ENCODE measurements around the gene FGF5.

Gene FGF5

DNA sequence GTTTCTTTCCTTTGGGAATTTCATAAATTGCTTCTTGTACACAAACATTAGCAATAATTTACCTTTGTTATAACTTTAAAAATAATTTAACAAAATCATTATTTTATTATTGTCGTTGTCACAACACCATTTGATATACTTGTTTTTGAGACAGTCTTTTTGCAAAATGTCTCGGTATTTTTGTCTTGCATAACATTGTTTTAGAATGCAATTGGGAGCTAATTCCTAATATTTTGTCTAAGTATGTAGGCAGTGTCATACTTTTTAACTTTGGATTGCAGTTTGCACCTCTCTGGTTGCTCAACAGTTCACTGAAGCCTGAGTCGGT is 68.7 kb downstream of the FGF5 start:
- Histone ChIP-seq H3K27me3 (ENCODE audit: control insufficient read depth in 3 of 3, insufficient read depth in 3 of 3, low read depth in 1 of 3, low read length in 3 of 3) (peaks cover 0 to 10% (median 9%) of the 10 kb centered on the region in 3 experiments), H2BK5ac (ENCODE audit: low read length) (no peak overlapping the region)

DNA sequence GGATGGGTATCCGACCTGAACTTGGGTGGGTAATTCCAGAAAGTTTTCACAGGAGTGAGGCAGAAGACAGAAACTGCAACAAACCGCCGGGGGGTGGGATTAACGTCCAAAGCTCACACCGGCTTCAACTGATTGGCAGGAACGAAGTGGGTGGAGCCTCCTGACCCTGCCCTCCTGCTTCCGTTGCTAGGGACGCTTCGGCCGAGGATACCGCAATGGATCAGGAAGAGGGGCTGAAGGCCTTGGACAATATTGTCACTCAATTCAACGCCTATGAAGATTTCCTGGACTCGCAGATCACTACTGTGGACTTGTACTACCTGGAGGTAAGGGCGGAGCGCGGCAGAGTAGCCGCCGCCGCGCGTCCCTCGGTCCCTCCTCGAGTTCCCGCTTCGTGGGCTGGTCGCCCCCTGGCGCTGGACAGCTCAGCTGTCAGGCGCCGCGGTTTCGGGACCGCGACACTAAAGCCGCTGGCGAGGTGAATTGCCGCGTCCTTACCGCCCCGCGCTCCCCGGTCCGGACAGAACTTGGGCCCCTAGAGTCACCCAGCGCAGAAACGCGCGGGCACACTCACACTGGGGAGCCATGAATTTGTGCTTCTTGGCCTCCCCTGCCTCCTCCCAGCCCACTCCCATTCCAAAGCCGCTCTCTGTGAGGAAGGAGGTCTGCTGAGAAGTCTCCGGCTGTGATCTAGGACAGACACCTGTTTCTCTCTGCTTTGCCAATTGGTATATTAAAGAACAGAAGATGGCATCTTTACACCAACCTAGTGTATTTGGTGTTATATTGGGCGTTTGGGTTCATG is 69.3 kb downstream of the FGF5 start, which contains the start of gene CFAP299:
Gene CFAP299, plus strand, starts transcription at position 177 of the 805 bp plus-strand sequence.
- no peak within 1 kb of the TSS for H2AK5ac ChIP-seq (ENCODE audit: low read depth, low read length)
- no peak within 1 kb of the TSS for H2BK120ac ChIP-seq (ENCODE audit: low read depth, low read length)
- peak within 1 kb of the TSS; percentile 97 for H2AFZ ChIP-seq (ENCODE audit: low read length)
- no peak within 1 kb of the TSS for H3K18ac ChIP-seq (ENCODE audit: low read length)
- H3K4me1 ChIP-seq (ENCODE audit: control insufficient read depth in 2 of 2, insufficient read depth in 1 of 2, low read depth in 1 of 2, low read length in 2 of 2): no peaks in the 10 kb centered on the region
- H3K27me3 ChIP-seq (ENCODE audit: control insufficient read depth in 3 of 3, insufficient read depth in 3 of 3, low read depth in 1 of 3, low read length in 3 of 3): peaks cover 0 to 10% (median 9%) of the 10 kb centered on the region in 3 experiments
- peak; percentile 82 for DNase-seq (ENCODE audit: low spot score)
- H3K4me3 ChIP-seq (ENCODE audit: low read length in 2 of 2): peak within 1 kb of the TSS; percentile 63 to 91
- no peak within 1 kb of the TSS for H2BK15ac ChIP-seq (ENCODE audit: low read length)
- no peak within 1 kb of the TSS for H3K23ac ChIP-seq (ENCODE audit: low read depth, low read length, poor library complexity)
- no peaks in the 10 kb centered on the region for H3K79me1 ChIP-seq (ENCODE audit: low read depth, low read length)
- H3K36me3 ChIP-seq (replicated peaks in 1 of 2; ENCODE audit: control insufficient read depth in 2 of 2, insufficient read depth in 2 of 2, low read length in 2 of 2): no peaks in the 10 kb centered on the region
- no peak within 1 kb of the TSS for H3K27ac ChIP-seq (replicated peaks; ENCODE audit: low read length)
- H4K91ac ChIP-seq (ENCODE audit: low read depth, low read length, poor library complexity): no peak within 1 kb of the TSS
- H3K4ac ChIP-seq (ENCODE audit: low read length): no peak within 1 kb of the TSS
- H3K14ac ChIP-seq (ENCODE audit: low read length): no peak within 1 kb of the TSS
- no peak within 1 kb of the TSS for H2BK12ac ChIP-seq (ENCODE audit: low read length)
- H4K8ac ChIP-seq (ENCODE audit: low read depth, low read length): no peak within 1 kb of the TSS
- H2BK5ac ChIP-seq (ENCODE audit: low read length): no peak within 1 kb of the TSS
- no CpG with 5 or more reads among the region's 49 CpGs for WGBS, 2 donors (ENCODE audit: extremely low coverage in 2 of 2, insufficient read length in 2 of 2, insufficient replicate concordance in 1 of 2)
- peak within 1 kb of the TSS; percentile 61 for H3K9ac ChIP-seq (ENCODE audit: low read depth, low read length, poor library complexity)
- peak within 1 kb of the TSS; percentile 99 for H3K4me2 ChIP-seq (ENCODE audit: insufficient read depth, low read length, poor library complexity, severe bottlenecking)
- no peaks in the 10 kb centered on the region for H3K9me3 ChIP-seq (replicated peaks in 1 of 2; ENCODE audit: control insufficient read depth in 2 of 2, insufficient read depth in 1 of 2, low read depth in 1 of 2, low read length in 2 of 2)

More for the DNA sequence above, 68.7 kb downstream of the FGF5 start:
- Histone ChIP-seq H3K4me2 (ENCODE audit: insufficient read depth, low read length, poor library complexity, severe bottlenecking) (peak overlapping the region; percentile 99), H2BK120ac (ENCODE audit: low read depth, low read length) (no peak overlapping the region), H3K79me1 (ENCODE audit: low read depth, low read length) (no peaks in the 10 kb centered on the region), H3K36me3 (replicated peaks in 1 of 2; ENCODE audit: control insufficient read depth in 2 of 2, insufficient read depth in 2 of 2, low read length in 2 of 2) (no peaks in the 10 kb centered on the region), H3K18ac (ENCODE audit: low read length) (no peak overlapping the region), H2AFZ (ENCODE audit: low read length) (peak overlapping the region; percentile 97), H4K91ac (ENCODE audit: low read depth, low read length, poor library complexity) (no peak overlapping the region), H2BK12ac (ENCODE audit: low read length) (no peak overlapping the region), H3K23ac (ENCODE audit: low read depth, low read length, poor library complexity) (no peak overlapping the region), H3K4ac (ENCODE audit: low read length) (no peak overlapping the region), H3K4me1 (ENCODE audit: control insufficient read depth in 2 of 2, insufficient read depth in 1 of 2, low read depth in 1 of 2, low read length in 2 of 2) (no peaks in the 10 kb centered on the region), H3K9ac (ENCODE audit: low read depth, low read length, poor library complexity) (no peak overlapping the region), H2BK15ac (ENCODE audit: low read length) (no peak overlapping the region), H2AK5ac (ENCODE audit: low read depth, low read length) (no peak overlapping the region), H4K8ac (ENCODE audit: low read depth, low read length) (no peak overlapping the region), H3K14ac (ENCODE audit: low read length) (no peak overlapping the region), H3K9me3 (replicated peaks in 1 of 2; ENCODE audit: control insufficient read depth in 2 of 2, insufficient read depth in 1 of 2, low read depth in 1 of 2, low read length in 2 of 2) (no peaks in the 10 kb centered on the region), H3K27ac (replicated peaks; ENCODE audit: low read length) (no peak overlapping the region), H3K4me3 (ENCODE audit: low read length in 2 of 2) (peak overlapping the region in 1 of 2 donors; percentile 63)
- no peak for DNase-seq (ENCODE audit: low spot score)
- WGBS, 2 donors (ENCODE audit: extremely low coverage in 2 of 2, insufficient read length in 2 of 2, insufficient replicate concordance in 1 of 2): no CpG with 5 or more reads among the region's 3 CpGs

DNA sequence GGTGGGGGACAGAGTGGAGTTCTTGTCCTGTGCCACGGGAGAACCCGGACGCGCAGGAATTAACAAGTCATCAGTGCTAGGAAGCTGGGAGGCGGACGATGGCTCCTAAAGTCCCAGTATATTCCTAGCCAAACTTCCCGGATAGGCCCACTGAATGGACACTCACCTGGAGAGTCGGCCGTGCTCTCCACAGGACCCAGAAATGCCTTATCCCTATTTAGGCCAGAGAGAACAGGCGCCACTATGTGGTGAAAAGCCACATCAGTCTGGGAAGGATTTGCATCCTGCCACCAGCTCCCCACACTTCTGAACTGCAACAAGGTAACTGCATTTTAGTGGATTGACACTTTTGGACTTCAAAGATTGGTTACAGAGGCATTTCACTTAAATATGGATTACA is 70.1 kb downstream of the FGF5 start:
- H3K18ac ChIP-seq (ENCODE audit: low read length): no peak overlapping the region
- WGBS, 2 donors (ENCODE audit: extremely low coverage in 2 of 2, insufficient read length in 2 of 2, insufficient replicate concordance in 1 of 2): no CpG with 5 or more reads among the region's 10 CpGs
- H2AK5ac ChIP-seq (ENCODE audit: low read depth, low read length): no peak overlapping the region
- no peak overlapping the region for H2BK12ac ChIP-seq (ENCODE audit: low read length)
- H3K79me1 ChIP-seq (ENCODE audit: low read depth, low read length): no peaks in the 10 kb centered on the region
- no peak overlapping the region for H3K4me2 ChIP-seq (ENCODE audit: insufficient read depth, low read length, poor library complexity, severe bottlenecking)
- no peak overlapping the region for H3K27ac ChIP-seq (replicated peaks; ENCODE audit: low read length)
- no peak overlapping the region for H2BK5ac ChIP-seq (ENCODE audit: low read length)
- no peak overlapping the region for H2AFZ ChIP-seq (ENCODE audit: low read length)
- no peak overlapping the region for H2BK15ac ChIP-seq (ENCODE audit: low read length)
- no peak overlapping the region for H3K23ac ChIP-seq (ENCODE audit: low read depth, low read length, poor library complexity)
- peak; percentile 6 for DNase-seq (ENCODE audit: low spot score)
- H3K4me3 ChIP-seq (ENCODE audit: low read length in 2 of 2): no peak overlapping the region
- no peak overlapping the region for H3K9ac ChIP-seq (ENCODE audit: low read depth, low read length, poor library complexity)
- peaks cover 0 to 3% of the 10 kb centered on the region in 2 donors for H3K9me3 ChIP-seq (replicated peaks in 1 of 2; ENCODE audit: control insufficient read depth in 2 of 2, insufficient read depth in 1 of 2, low read depth in 1 of 2, low read length in 2 of 2)
- no peak overlapping the region for H3K14ac ChIP-seq (ENCODE audit: low read length)
- H2BK120ac ChIP-seq (ENCODE audit: low read depth, low read length): no peak overlapping the region
- H3K4me1 ChIP-seq (ENCODE audit: control insufficient read depth in 2 of 2, insufficient read depth in 1 of 2, low read depth in 1 of 2, low read length in 2 of 2): no peaks in the 10 kb centered on the region
- no peak overlapping the region for H4K8ac ChIP-seq (ENCODE audit: low read depth, low read length)
- H3K4ac ChIP-seq (ENCODE audit: low read length): no peak overlapping the region
- no peaks in the 10 kb centered on the region for H3K36me3 ChIP-seq (replicated peaks in 1 of 2; ENCODE audit: control insufficient read depth in 2 of 2, insufficient read depth in 2 of 2, low read length in 2 of 2)
- H4K91ac ChIP-seq (ENCODE audit: low read depth, low read length, poor library complexity): no peak overlapping the region
- peaks cover 0 to 10% (median 9%) of the 10 kb centered on the region in 3 experiments for H3K27me3 ChIP-seq (ENCODE audit: control insufficient read depth in 3 of 3, insufficient read depth in 3 of 3, low read depth in 1 of 3, low read length in 3 of 3)

DNA sequence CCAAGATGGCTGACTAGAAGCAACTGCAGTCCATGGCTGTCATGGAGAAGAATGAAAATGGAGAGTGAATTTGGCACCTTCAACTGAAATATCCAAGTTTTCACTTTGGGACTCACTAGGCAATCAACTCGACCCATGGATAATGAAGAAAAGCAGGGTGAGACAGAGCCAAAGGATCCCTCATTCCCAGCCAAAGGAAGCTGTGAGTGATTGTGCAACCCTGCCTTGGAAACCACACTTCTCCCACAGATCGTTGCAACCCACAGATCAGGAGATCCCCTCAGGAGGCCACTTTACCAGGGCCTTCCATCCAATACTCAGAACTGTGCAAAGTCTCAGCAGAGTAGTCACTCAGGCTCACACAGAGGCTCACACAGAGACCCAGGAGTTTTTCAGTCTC is 73.6 kb downstream of the FGF5 start:
- WGBS, 2 donors (ENCODE audit: extremely low coverage in 2 of 2, insufficient read length in 2 of 2, insufficient replicate concordance in 1 of 2): no CpG with 5 or more reads among the region's 2 CpGs
- no peak overlapping the region for H2BK120ac ChIP-seq (ENCODE audit: low read depth, low read length)
- H3K36me3 ChIP-seq (replicated peaks in 1 of 2; ENCODE audit: control insufficient read depth in 2 of 2, insufficient read depth in 2 of 2, low read length in 2 of 2): no peaks in the 10 kb centered on the region
- no peak overlapping the region for H2BK5ac ChIP-seq (ENCODE audit: low read length)
- H3K18ac ChIP-seq (ENCODE audit: low read length): no peak overlapping the region
- H3K4me3 ChIP-seq (ENCODE audit: low read length in 2 of 2): no peak overlapping the region
- no peak overlapping the region for H3K4me2 ChIP-seq (ENCODE audit: insufficient read depth, low read length, poor library complexity, severe bottlenecking)
- no peaks in the 10 kb centered on the region for H3K4me1 ChIP-seq (ENCODE audit: control insufficient read depth in 2 of 2, insufficient read depth in 1 of 2, low read depth in 1 of 2, low read length in 2 of 2)
- no peak overlapping the region for H3K9ac ChIP-seq (ENCODE audit: low read depth, low read length, poor library complexity)
- H2BK12ac ChIP-seq (ENCODE audit: low read length): no peak overlapping the region
- no peak overlapping the region for H3K14ac ChIP-seq (ENCODE audit: low read length)
- no peaks in the 10 kb centered on the region for H3K79me1 ChIP-seq (ENCODE audit: low read depth, low read length)
- H2AFZ ChIP-seq (ENCODE audit: low read length): no peak overlapping the region
- H4K91ac ChIP-seq (ENCODE audit: low read depth, low read length, poor library complexity): no peak overlapping the region
- H3K9me3 ChIP-seq (replicated peaks in 1 of 2; ENCODE audit: control insufficient read depth in 2 of 2, insufficient read depth in 1 of 2, low read depth in 1 of 2, low read length in 2 of 2): peaks cover 0 to 3% of the 10 kb centered on the region in 2 donors
- H3K27me3 ChIP-seq (ENCODE audit: control insufficient read depth in 3 of 3, insufficient read depth in 3 of 3, low read depth in 1 of 3, low read length in 3 of 3): peaks cover 0 to 10% (median 9%) of the 10 kb centered on the region in 3 experiments
- no peak overlapping the region for H4K8ac ChIP-seq (ENCODE audit: low read depth, low read length)
- no peak overlapping the region for H2BK15ac ChIP-seq (ENCODE audit: low read length)
- no peak overlapping the region for H3K27ac ChIP-seq (replicated peaks; ENCODE audit: low read length)
- no peak for DNase-seq (ENCODE audit: low spot score)
- H2AK5ac ChIP-seq (ENCODE audit: low read depth, low read length): no peak overlapping the region
- H3K23ac ChIP-seq (ENCODE audit: low read depth, low read length, poor library complexity): no peak overlapping the region
- no peak overlapping the region for H3K4ac ChIP-seq (ENCODE audit: low read length)

Data from neuronal stem cell (in vitro differentiated cells).